Vagina (tissue), 2 donors: ENCODE results near the gene SLCO6A1. TPM values are rescaled to one million over a fixed set of nuclear protein-coding genes. Genes with fewer than 3 reads are reported as not detected.

ENCODE experiments used
- DNase-seq, 2 donors: peaks; one replicate each; pipeline ENCODE4 v3.0.0-alpha.2; 2017; ENCODE audit errors: extremely low spot score in 2 of 2
- H3K27ac ChIP-seq: fragments of 200-600 bp; sonication (generic); one replicate; pipeline ENCODE4 v1.5.1; 2019
- H3K27me3 ChIP-seq: fragments of 200-600 bp; sonication (generic); one replicate; pipeline ENCODE4 v1.5.1; 2019
- H3K36me3 ChIP-seq, 2 donors: fragments of 200-600 bp; sonication (generic); one replicate each; pipeline ENCODE4 v1.5.1; 2017 to 2019
- H3K4me1 ChIP-seq: fragments of 200-600 bp; sonication (generic); one replicate; pipeline ENCODE4 v1.5.1; 2019
- H3K4me3 ChIP-seq, 2 donors: fragments of 200-600 bp; sonication (generic); 1 replicate in 1 of 2; 2 replicates in 1 of 2; pipeline ENCODE4 v1.5.1; 2016 to 2019
- H3K9me3 ChIP-seq: fragments of 200-600 bp; sonication (generic); one replicate; pipeline ENCODE4 v1.5.1; 2019
- POLR2A ChIP-seq, 2 donors: fragments of 450-650 bp; IDR thresholded peaks; one replicate each; pipeline ENCODE4 v1.6.1; 2017; ENCODE audit warnings: antibody characterized with exemption in 2 of 2, mild to moderate bottlenecking in 2 of 2, moderate library complexity in 2 of 2
- POLR2AphosphoS5 ChIP-seq, 2 donors: sonication (generic); formaldehyde crosslinking; IDR thresholded peaks; one replicate each; pipeline ENCODE4 v1.9.0; 2017; ENCODE audit warnings: antibody characterized with exemption in 2 of 2, mild to moderate bottlenecking in 2 of 2, low read depth in 1 of 2; ENCODE audit not compliant: insufficient read depth in 1 of 2
- intact Hi-C: fragments of 100-400 bp; cut with DNase I; formaldehyde crosslinking; loops from one replicate; pipeline ENCODE4 v1.15.1; 2023
- total RNA-seq: library from RNA; depleted of rRNA; stranded (reverse); fragments of >200 nt; gene quantifications from one replicate; pipeline ENCODE4 v1.2.3, GENCODE V29; 2016
- TF ChIP-seq, protein P1 (sequence below), 3 experiments: fragments of 450-650 bp in 2 of 3; fragments of 200-600 bp in 1 of 3; sonication (generic) in 1 of 3; IDR thresholded peaks; one replicate each; pipeline ENCODE4 v1.5.1; 2017 to 2019; ENCODE audit warnings: antibody characterized with exemption in 3 of 3, mild to moderate bottlenecking in 2 of 3, moderate library complexity in 2 of 3

Gene SLCO6A1
- total RNA-seq, 1 donor from 2014 or later: not detected

DNA sequence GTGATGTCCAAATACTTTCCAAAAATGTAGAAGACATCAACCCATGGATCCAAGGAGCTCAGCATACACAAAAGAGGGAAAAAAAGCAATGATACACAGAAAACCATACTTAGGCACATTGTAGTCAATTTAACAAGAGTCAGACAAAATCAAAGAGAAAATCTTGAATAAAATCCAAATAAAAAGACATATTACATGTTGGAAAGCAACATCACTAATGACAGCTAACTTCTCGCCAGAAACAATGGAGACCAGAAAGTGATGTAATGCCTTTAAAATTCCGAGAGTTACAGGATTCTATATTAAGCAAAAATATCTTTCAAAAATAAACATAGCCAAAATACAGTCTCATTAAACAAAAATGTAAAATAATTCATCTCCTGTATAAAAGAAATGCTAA, 122.9 kb downstream of the SLCO6A1 start:
- H3K4me1 ChIP-seq: no peaks in the 10 kb centered on the region
- no peaks in the 10 kb centered on the region for H3K27me3 ChIP-seq
- no peak overlapping the region for H3K4me3 ChIP-seq
- H3K9me3 ChIP-seq: no peaks in the 10 kb centered on the region
- no peak overlapping the region for H3K27ac ChIP-seq
- no peak for DNase-seq
- no peaks in the 10 kb centered on the region for H3K36me3 ChIP-seq
- intact Hi-C loops: no loop called here
- TF ChIP-seq POLR2A (IDR thresholded peaks at IDR 0.05) (no peak), POLR2AphosphoS5 (IDR thresholded peaks at IDR 0.05; ENCODE audit: insufficient read depth in 1 of 2, low read depth in 1 of 2) (no peak)
- TF ChIP-seq, protein P1, sequence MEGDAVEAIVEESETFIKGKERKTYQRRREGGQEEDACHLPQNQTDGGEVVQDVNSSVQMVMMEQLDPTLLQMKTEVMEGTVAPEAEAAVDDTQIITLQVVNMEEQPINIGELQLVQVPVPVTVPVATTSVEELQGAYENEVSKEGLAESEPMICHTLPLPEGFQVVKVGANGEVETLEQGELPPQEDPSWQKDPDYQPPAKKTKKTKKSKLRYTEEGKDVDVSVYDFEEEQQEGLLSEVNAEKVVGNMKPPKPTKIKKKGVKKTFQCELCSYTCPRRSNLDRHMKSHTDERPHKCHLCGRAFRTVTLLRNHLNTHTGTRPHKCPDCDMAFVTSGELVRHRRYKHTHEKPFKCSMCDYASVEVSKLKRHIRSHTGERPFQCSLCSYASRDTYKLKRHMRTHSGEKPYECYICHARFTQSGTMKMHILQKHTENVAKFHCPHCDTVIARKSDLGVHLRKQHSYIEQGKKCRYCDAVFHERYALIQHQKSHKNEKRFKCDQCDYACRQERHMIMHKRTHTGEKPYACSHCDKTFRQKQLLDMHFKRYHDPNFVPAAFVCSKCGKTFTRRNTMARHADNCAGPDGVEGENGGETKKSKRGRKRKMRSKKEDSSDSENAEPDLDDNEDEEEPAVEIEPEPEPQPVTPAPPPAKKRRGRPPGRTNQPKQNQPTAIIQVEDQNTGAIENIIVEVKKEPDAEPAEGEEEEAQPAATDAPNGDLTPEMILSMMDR (IDR thresholded peaks at IDR 0.05): no peak

DNA sequence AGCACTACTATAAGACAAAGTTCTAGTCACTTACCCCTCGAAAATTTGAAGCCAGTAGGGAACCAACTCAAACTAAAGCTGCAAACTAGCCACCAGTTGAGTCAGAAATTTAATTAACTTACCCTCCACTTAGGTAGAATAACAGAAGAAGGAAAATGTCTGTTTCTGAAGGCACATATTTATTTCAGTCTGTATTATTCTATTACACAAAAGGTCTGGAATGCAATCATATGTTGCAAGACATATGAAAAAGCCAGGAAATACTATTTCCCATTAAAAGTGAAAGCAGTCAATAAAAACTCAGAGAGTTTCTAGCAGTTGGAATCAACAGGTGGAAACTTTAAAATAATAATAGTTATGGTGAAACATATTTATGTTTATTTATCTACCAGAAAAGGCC, 123.5 kb downstream of the SLCO6A1 start:
- intact Hi-C loops: no loop called here
- TF ChIP-seq, protein P1 (IDR thresholded peaks at IDR 0.05): no peak
- TF ChIP-seq POLR2AphosphoS5 (IDR thresholded peaks at IDR 0.05; ENCODE audit: insufficient read depth in 1 of 2, low read depth in 1 of 2): no peak
- no peak for TF ChIP-seq POLR2A (IDR thresholded peaks at IDR 0.05)
- Histone ChIP-seq H3K9me3 (no peaks in the 10 kb centered on the region), H3K4me3 (no peak overlapping the region), H3K36me3 (no peaks in the 10 kb centered on the region), H3K4me1 (no peaks in the 10 kb centered on the region), H3K27ac (no peak overlapping the region), H3K27me3 (no peaks in the 10 kb centered on the region)
- no peak for DNase-seq

DNA sequence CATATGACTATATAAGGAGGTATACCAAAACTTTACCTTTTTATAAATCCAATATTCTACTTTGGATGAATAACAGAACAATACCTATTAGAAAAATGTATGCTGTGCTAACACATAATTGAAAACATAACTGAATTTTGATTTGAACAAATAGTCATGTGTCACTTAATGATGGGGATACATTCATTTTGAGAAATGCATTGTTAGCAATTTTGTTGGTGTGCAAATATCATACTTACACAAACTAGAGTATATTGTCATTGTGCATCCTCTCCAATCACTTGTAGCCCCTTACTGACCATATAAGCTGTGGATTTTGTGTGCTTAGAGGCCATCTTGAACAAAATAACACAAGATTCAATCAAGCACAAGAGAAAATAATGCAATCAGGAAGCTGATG, 130.4 kb downstream of the SLCO6A1 start:
- DNase-seq: no peak
- no peak for TF ChIP-seq POLR2AphosphoS5 (IDR thresholded peaks at IDR 0.05; ENCODE audit: insufficient read depth in 1 of 2, low read depth in 1 of 2)
- TF ChIP-seq, protein P1 (IDR thresholded peaks at IDR 0.05): no peak
- TF ChIP-seq POLR2A (IDR thresholded peaks at IDR 0.05): no peak
- Histone ChIP-seq H3K4me3 (no peak overlapping the region), H3K36me3 (no peaks in the 10 kb centered on the region), H3K9me3 (no peaks in the 10 kb centered on the region), H3K4me1 (no peaks in the 10 kb centered on the region), H3K27ac (no peak overlapping the region), H3K27me3 (no peaks in the 10 kb centered on the region)
- intact Hi-C loops: no loop called here

GRCh38 chr5:102341681-102342288, 157.0 kb downstream of the SLCO6A1 start:
- Histone ChIP-seq H3K27ac (no peak overlapping the region), H3K27me3 (no peaks in the 10 kb centered on the region), H3K36me3 (no peaks in the 10 kb centered on the region), H3K4me1 (no peaks in the 10 kb centered on the region), H3K4me3 (no peak overlapping the region), H3K9me3 (no peaks in the 10 kb centered on the region)
- DNase-seq: no peak
- TF ChIP-seq POLR2A (IDR thresholded peaks at IDR 0.05): no peak
- TF ChIP-seq, protein P1 (IDR thresholded peaks at IDR 0.05): no peak
- no peak for TF ChIP-seq POLR2AphosphoS5 (IDR thresholded peaks at IDR 0.05; ENCODE audit: insufficient read depth in 1 of 2, low read depth in 1 of 2)
- intact Hi-C loops: no loop called here

DNA sequence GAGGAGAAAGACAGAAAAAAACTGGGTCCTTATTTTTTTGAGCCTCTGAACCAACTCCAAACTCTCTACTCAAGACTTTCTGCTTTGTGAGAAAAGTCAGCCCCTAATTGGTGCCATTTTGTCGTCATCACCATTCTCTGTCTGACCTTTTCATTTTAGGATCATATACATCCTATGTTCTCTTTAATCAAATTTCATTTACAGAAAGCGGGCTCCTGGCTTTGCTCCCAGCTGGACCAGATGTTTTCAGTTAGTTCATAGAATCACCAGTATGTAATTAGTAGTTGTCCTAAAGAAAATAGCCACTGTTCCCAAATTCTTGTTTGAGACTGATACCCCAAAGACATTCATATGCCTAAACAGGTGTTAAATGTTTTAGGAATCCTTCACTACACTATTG, 174.1 kb downstream of the SLCO6A1 start:
- no peaks in the 10 kb centered on the region for H3K27me3 ChIP-seq
- H3K36me3 ChIP-seq: no peaks in the 10 kb centered on the region
- intact Hi-C loops: no loop called here
- no peaks in the 10 kb centered on the region for H3K9me3 ChIP-seq
- H3K4me3 ChIP-seq: no peak overlapping the region
- TF ChIP-seq, protein P1 (IDR thresholded peaks at IDR 0.05): no peak
- TF ChIP-seq POLR2A (IDR thresholded peaks at IDR 0.05): no peak
- no peak for TF ChIP-seq POLR2AphosphoS5 (IDR thresholded peaks at IDR 0.05; ENCODE audit: insufficient read depth in 1 of 2, low read depth in 1 of 2)
- no peaks in the 10 kb centered on the region for H3K4me1 ChIP-seq
- no peak for DNase-seq
- H3K27ac ChIP-seq: no peak overlapping the region
